Astrocyte (in vitro differentiated cells and primary cell): ENCODE results near the gene MROH9. TPM values are rescaled to one million over a fixed set of nuclear protein-coding genes. Genes with fewer than 3 reads are reported as not detected.

Experiments used
- DNase-seq: peaks from one replicate; pipeline ENCODE4 v3.0.0-alpha.2; 2010; ENCODE audit warnings: low read depth
- FAIRE-seq: peaks from 2 replicates; lab custom pipeline; 2011; peaks lifted over from hg19 to GRCh38; lab: Jason Lieb, UNC
- H2AFZ ChIP-seq: 2 replicates; pipeline ENCODE4 v1.6.0; 2012; ENCODE audit warnings: low read depth, low read length, inconsistent platforms
- H3K27ac ChIP-seq: 2 replicates; pipeline ENCODE4 v1.5.1; 2011; ENCODE audit warnings: low read depth, low read length, inconsistent platforms
- H3K27me3 ChIP-seq: 2 replicates; pipeline ENCODE4 v1.6.0; 2011; ENCODE audit warnings: low read length, inconsistent platforms; ENCODE audit not compliant: insufficient read depth
- H3K36me3 ChIP-seq: 2 replicates; pipeline ENCODE4 v1.5.1; 2011; ENCODE audit warnings: low read length, inconsistent platforms; ENCODE audit not compliant: insufficient read depth
- H3K4me1 ChIP-seq: 2 replicates; pipeline ENCODE4 v1.5.1; 2011; ENCODE audit warnings: low read length, inconsistent platforms; ENCODE audit not compliant: insufficient read depth
- H3K4me2 ChIP-seq: 2 replicates; pipeline ENCODE4 v1.6.0; 2012; ENCODE audit warnings: low read length, inconsistent platforms
- H3K4me3 ChIP-seq: 2 replicates; pipeline ENCODE4 v1.5.1; 2011; ENCODE audit warnings: low read depth, mild to moderate bottlenecking, low read length, inconsistent platforms; ENCODE audit not compliant: insufficient read depth
- H3K79me2 ChIP-seq: 2 replicates; pipeline ENCODE4 v1.6.0; 2012; ENCODE audit warnings: mild to moderate bottlenecking, low read length, inconsistent platforms; ENCODE audit not compliant: insufficient read depth
- H3K9ac ChIP-seq: 2 replicates; pipeline ENCODE4 v1.6.0; 2012; ENCODE audit warnings: mild to moderate bottlenecking, low read length, inconsistent platforms
- H3K9me3 ChIP-seq: 2 replicates; pipeline ENCODE4 v1.5.1; 2012; ENCODE audit warnings: low read depth, mild to moderate bottlenecking, low read length, inconsistent platforms; ENCODE audit not compliant: insufficient read depth
- H4K20me1 ChIP-seq: 2 replicates; pipeline ENCODE4 v1.6.0; 2012; ENCODE audit warnings: low read length, inconsistent platforms; ENCODE audit not compliant: insufficient read depth
- H3K27ac Mint-ChIP-seq: one replicate; pipeline ENCODE4 v1.8.0; 2021; ENCODE audit warnings: mild to moderate bottlenecking, mixed read lengths; ENCODE audit not compliant: unreplicated experiment
- H3K27me3 Mint-ChIP-seq: one replicate; pipeline ENCODE4 v1.8.0; 2021; ENCODE audit warnings: low read depth, mixed read lengths; ENCODE audit not compliant: unreplicated experiment
- H3K36me3 Mint-ChIP-seq: one replicate; pipeline ENCODE4 v1.8.0; 2021; ENCODE audit warnings: low read depth, mixed read lengths; ENCODE audit not compliant: unreplicated experiment
- H3K4me1 Mint-ChIP-seq: one replicate; pipeline ENCODE4 v1.8.0; 2021; ENCODE audit warnings: low read depth, mixed read lengths; ENCODE audit not compliant: unreplicated experiment
- H3K4me3 Mint-ChIP-seq: one replicate; pipeline ENCODE4 v1.8.0; 2021; ENCODE audit warnings: mild to moderate bottlenecking, moderate library complexity, mixed read lengths; ENCODE audit not compliant: unreplicated experiment
- H3K9me3 Mint-ChIP-seq: one replicate; pipeline ENCODE4 v1.8.0; 2021; ENCODE audit warnings: mild to moderate bottlenecking, mixed read lengths; ENCODE audit not compliant: unreplicated experiment
- EZH2 ChIP-seq: IDR thresholded peaks from 2 replicates; pipeline ENCODE4 v1.6.1; 2012; ENCODE audit warnings: mild to moderate bottlenecking, low read length, inconsistent platforms; ENCODE audit not compliant: insufficient read depth
- microRNA-seq: library from miRNA; unstranded; fragments of <30 nt; microRNA quantifications from one replicate; pipeline ENCODE4 v1.2.0, GENCODE V29; 2020
- total RNA-seq: library from RNA; stranded (reverse); gene quantifications from 2 replicates; pipeline ENCODE4 v1.2.1, GENCODE V29; 2021
- TF ChIP-seq, protein P1 (sequence below): IDR thresholded peaks from 2 replicates; pipeline ENCODE4 v1.5.1; 2011; ENCODE audit warnings: low read depth, mild to moderate bottlenecking, inconsistent platforms, low read length, moderate library complexity; ENCODE audit not compliant: insufficient read depth

Gene MROH9
- total RNA-seq, 1 donor from 2014 or later: not detected

DNA sequence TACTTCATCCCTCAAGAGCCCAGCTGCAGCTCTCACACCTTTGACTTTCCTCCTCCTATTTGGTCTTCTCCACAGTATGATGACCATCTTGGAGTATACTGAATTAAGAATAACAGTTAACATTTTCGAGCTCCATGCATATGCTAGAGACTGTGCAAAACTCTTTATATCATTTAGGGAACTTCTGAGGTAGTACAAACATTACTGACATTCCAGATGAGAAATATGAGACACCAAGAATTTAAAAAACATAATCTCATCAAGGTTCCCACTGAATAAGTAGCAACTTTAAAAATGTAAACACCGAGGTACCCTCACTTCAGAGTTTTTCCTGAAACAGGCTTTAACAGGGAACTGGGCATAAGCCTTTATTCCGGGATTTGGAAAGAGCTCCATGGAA lies 178.0 kb downstream of the MROH9 start:
- no peak overlapping the region for H3K4me2 ChIP-seq
- TF ChIP-seq, protein P1, sequence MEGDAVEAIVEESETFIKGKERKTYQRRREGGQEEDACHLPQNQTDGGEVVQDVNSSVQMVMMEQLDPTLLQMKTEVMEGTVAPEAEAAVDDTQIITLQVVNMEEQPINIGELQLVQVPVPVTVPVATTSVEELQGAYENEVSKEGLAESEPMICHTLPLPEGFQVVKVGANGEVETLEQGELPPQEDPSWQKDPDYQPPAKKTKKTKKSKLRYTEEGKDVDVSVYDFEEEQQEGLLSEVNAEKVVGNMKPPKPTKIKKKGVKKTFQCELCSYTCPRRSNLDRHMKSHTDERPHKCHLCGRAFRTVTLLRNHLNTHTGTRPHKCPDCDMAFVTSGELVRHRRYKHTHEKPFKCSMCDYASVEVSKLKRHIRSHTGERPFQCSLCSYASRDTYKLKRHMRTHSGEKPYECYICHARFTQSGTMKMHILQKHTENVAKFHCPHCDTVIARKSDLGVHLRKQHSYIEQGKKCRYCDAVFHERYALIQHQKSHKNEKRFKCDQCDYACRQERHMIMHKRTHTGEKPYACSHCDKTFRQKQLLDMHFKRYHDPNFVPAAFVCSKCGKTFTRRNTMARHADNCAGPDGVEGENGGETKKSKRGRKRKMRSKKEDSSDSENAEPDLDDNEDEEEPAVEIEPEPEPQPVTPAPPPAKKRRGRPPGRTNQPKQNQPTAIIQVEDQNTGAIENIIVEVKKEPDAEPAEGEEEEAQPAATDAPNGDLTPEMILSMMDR: no peak
- no peak for TF ChIP-seq EZH2
- H3K9ac ChIP-seq: no peak overlapping the region
- H3K27me3 ChIP-seq: no peaks in the 10 kb centered on the region
- no peaks in the 10 kb centered on the region for H3K79me2 ChIP-seq
- H3K36me3 ChIP-seq: no peaks in the 10 kb centered on the region
- Mint-ChIP-seq H3K4me1 (no peaks in the 10 kb centered on the region), H3K9me3 (no peaks in the 10 kb centered on the region), H3K36me3 (no peaks in the 10 kb centered on the region), H3K4me3 (no peak overlapping the region), H3K27me3 (no peaks in the 10 kb centered on the region), H3K27ac (no peak overlapping the region)
- no peak overlapping the region for H3K27ac ChIP-seq
- H3K4me1 ChIP-seq: no peaks in the 10 kb centered on the region
- no peaks in the 10 kb centered on the region for H3K9me3 ChIP-seq
- DNase-seq: peak; percentile 8
- no peak overlapping the region for H2AFZ ChIP-seq
- no peaks in the 10 kb centered on the region for H4K20me1 ChIP-seq
- no peak for FAIRE-seq
- H3K4me3 ChIP-seq: no peak overlapping the region

Small RNA genes lying within 50 kb of the gene (microRNA-seq; reads per million reads assigned to microRNA genes)
- gene MIR1295A (not detected), gene MIR1295B (not detected)

Other genes with a start within 250 kb of the MROH9 start
- gene FMO3, start 155.4 kb downstream of the MROH9 start, total RNA-seq: not detected in 2 replicates
- gene FMO2, start 249.8 kb downstream of the MROH9 start, total RNA-seq: not detected in 2 replicates